Left colon (tissue), 2 donors: ENCODE data around the gene CBARP. TPM values are rescaled to one million over a fixed set of nuclear protein-coding genes. Genes with fewer than 3 reads are reported as not detected.
A peak's percentile ranks its signal among the peaks of the same experiment; 100 is the strongest.
"Not testable (repeated sequence)": the region's sequence is repeated elsewhere in the genome, so short reads cannot be mapped to it uniquely, and the experiment has no call there.

Experiments
- ATAC-seq: fragments of 200-7000 bp; cut with Tn5 transposase; one replicate; pipeline ENCODE4 v1.9.1; 2020; ENCODE audit warnings: mild to moderate bottlenecking, moderate library complexity
- DNase-seq, 2 donors: peaks; one replicate each; pipeline ENCODE4 v3.0.0-alpha.2; 2020
- intact Hi-C, 2 donors: fragments of 100-400 bp; cut with DNase I in 1 of 2; cut with micrococcal nuclease in 1 of 2; formaldehyde crosslinking; loops; one replicate each; pipeline versions ENCODE4 v1.11.2 to v1.14.0; 2022; cut with DNase I, micrococcal nuclease
- total RNA-seq, 2 donors: library from RNA; stranded (reverse); fragmentation: NEBNext Ultra II Directional; extraction: Animal tissue kit (Norgen Biotek cat#: 25700); gene quantifications; one replicate each; pipeline ENCODE4 v1.2.1, GENCODE V29; 2021
- donor health status: DM: no; HTN: no; CAD: no.
- donor health status: DM: yes; HTN: yes; CAD: no.

CBARP gene
- total RNA-seq, 2 donors from 2014 or later, result 0.21 to 0.50 TPM

DNA sequence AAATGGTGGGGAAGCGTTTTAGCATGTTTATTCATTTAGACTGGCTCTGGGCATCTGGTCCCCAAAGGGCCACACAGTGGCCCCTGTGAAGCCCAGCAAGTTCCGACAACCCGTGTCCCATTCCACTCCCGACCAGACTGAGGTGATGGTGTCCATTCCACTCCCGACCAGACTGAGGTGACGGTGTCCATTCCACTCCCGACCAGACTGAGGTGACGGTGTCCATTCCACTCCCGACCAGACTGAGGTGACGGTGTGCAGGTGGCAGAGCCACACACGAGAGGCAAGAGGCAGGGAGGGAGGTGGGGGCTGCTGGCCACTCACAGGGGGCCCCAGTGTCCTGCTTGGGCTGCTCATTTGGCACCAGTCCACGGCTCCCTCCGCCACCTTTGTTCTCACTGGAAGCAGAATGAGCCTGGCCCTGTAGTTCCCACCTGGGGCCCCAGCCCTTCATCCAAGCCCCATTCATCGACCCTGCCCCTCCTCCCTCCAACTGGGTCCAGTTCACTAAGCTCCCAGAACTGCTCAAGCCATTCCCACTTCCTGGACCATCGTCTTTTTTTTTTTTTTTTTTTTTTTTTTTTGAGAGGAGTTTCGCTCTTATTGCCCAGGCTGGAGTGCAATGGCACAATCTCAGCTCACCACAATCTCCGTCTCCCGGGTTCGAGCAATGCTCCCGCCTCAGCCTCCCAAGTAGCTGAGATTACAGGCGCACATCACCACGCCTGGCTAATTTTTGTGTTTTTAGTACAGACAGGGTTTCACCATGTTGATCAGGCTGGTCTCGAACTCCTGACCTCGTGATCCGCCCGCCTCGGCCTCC lies 8.7 kb upstream of the CBARP start:
- ATAC-seq, intact Hi-C loops: not testable (repeated sequence)
- peak; percentile 58 to 59 for DNase-seq

DNA sequence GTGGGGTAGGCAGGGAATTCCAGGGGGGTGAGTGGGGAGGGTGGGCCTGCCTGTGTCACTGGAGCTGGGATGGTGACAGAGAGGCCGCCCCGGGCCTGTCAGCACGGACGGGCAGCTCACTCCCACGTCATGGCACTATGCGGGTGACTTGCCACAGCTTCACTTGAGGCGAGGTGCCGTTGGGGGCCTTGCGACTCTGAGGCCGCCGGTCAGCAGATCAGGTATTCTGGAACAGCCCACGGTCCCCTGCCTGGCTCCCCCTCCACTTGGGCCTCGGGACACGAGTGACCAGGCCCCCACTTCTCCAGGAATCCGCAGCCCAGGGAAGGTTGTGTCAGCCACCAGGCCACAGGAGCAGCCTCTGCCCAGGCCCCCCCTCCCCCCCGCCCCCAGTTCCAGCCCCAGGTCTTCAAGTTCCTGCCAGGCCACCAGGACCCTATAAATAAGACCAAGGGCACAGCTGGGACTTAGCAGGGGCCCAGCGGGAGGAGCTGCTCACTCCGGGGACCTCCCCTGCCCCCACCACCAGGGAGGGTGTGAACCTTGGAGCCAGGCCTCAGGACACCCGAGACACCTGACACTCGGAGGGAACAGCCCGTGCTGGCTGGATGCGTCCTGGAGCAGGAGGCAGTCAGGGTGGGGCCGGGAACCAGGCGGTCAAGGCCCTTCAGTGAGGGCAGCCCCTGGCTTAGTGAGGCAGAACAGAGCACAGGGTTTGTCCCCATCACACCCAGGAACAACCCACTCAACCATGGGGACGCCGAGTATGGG lies 7.9 kb upstream of the CBARP start:
- peak; percentile 9 for ATAC-seq

DNA sequence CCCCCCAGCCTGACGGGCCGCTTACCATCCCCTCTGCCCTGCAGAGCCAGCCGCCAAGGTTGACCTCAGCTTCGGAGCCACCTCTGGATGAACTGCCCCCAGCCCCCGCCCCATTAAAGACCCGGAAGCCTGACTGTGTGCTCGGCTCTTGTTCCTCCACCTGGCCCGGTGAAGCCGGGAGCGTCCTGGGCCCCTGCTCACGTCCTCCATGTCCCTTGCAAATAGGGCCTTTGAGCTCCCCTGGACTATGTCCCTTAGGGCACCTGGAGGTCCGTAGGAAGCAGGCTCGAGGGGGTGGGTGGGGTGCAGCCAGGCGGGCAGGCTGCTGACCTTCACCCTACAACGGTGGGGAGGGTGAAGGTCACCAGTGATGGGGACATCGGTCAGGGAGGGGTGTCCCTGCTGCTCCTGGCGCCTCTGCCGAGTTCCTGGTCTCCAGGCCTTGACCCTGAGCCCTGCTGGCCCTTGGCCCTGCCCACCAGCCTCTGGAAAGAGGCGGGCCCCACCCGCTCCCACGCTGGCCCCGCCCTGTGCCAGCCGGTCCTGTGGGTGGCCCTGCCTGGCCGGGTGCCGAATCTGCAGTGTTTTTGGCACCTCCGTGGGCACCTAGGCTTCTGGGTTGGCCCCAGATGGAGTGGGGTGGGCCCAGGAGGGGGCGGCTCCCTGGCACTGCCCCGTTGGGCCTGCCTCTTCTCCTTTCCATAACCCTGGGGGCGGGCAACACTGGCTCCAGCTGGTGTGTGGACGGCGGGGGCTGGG lies 7.1 kb upstream of the CBARP start:
- intact Hi-C loops, result loop anchor here in 1 of 2 donors (2.0 kb wide), 1 partner anchor 22 kb away; no protein-coding TSS in a partner anchor
- ATAC-seq (peak; percentile 40), DNase-seq (peak; percentile 81 to 87)

More for the DNA sequence above, 7.9 kb upstream of the CBARP start:
- peak; percentile 70 to 94 for DNase-seq
- intact Hi-C loops, result loop anchor here in 1 of 2 donors (2.0 kb wide), 1 partner anchor 21 kb away; no protein-coding TSS in a partner anchor

DNA sequence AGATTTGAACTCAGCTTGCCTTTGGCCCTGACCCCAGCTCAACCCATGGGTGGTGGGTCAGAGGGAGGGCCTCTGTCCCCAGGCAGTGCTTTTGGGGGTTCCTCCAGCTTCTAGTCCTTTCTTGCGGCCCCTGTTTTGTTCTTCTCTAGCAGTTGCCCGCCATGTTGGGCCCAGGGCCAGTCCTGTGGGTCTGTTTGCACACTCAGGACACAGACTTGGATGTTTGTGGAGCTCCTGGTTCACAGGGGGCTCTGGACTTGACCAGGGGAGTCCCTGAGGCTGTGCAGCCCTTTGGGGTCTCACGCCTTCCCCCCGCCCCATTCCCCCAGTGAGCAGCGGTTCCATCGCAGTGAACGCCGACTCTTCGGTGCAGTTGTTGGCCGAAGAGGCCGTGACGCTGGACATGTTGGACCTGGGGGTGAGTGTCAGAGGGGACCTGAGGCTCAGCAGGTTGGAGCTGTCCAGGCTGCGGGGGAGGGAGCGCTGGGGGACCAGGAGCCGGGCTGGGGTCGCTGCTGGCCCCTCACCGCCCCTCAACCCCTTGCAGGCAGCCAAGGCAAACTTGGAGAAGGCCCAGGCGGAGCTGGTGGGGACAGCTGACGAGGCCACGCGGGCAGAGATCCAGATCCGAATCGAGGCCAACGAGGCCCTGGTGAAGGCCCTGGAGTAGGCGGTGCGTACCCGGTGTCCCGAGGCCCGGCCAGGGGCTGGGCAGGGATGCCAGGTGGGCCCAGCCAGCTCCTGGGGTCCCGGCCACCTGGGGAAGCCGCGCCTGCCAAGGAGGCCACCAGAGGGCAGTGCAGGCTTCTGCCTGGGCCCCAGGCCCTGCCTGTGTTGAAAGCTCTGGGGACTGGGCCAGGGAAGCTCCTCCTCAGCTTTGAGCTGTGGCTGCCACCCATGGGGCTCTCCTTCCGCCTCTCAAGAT lies 6.2 kb upstream of the CBARP start:
- intact Hi-C loops, result loop anchor here in 1 of 2 donors (2.0 kb wide), 1 partner anchor 23 kb away; no protein-coding TSS in a partner anchor
- ATAC-seq, result peak; percentile 41

DNA sequence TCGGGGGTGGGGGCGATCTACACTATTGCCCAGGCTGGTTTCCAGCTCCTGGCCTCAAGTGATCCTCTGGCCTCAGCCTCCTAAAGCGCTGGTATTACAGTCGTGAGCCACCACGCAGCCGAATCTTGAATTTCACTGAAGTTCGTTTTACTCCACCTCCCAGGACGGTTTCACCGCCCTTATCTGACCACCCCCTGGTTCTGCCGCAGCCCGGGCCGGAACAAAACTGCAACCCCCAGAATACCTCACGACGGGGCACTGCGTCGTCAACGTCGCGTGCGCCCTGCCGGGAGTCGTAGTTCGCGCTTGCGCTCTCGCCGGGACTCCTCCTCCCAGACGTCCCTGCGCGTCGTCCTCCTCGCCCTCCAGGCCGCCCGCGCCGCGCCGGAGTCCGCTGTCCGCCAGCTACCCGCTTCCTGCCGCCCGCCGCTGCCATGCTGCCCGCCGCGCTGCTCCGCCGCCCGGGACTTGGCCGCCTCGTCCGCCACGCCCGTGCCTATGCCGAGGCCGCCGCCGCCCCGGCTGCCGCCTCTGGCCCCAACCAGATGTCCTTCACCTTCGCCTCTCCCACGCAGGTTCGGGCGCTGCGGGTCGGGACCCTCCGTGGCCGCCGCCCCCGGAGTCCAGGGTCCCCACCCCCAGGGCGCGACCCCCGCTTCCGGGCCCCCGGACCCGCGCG lies 3.8 kb upstream of the CBARP start, which contains the start of gene ATP5F1D:
Gene ATP5F1D (plus strand): TSS at position 335 of the 679 bp plus-strand sequence. CDS start 100 bp downstream, at position 435.
- intact Hi-C loops, result no loop called here
- ATAC-seq (peak; percentile 62), DNase-seq (peak; percentile 95 to 96)

More for the DNA sequence above, 6.2 kb upstream of the CBARP start:
- peak; percentile 88 to 90 for DNase-seq

DNA sequence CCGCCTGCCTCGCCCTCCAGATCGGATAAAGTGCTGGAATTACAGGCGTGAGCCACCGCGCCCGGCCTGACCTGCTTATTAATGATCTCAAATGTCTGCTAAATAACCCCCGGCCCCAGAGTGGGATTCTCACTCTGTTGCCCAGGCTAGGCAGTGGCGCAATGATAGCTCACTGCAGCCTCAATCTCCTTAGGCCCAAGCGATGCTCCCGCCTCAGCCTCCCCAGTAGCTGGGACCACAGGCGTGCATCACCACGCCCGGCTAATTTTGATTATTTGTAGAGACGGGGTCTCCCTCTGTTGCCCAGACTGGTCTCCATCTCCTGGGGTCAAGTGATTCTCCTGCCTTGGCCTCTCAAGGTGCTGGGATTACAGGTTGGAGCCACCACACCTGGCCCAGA lies 3.1 kb upstream of the CBARP start:
- DNase-seq (peak in 1 of 2 donors; percentile 42), ATAC-seq (no peak)
- intact Hi-C loops, result no loop called here

DNA sequence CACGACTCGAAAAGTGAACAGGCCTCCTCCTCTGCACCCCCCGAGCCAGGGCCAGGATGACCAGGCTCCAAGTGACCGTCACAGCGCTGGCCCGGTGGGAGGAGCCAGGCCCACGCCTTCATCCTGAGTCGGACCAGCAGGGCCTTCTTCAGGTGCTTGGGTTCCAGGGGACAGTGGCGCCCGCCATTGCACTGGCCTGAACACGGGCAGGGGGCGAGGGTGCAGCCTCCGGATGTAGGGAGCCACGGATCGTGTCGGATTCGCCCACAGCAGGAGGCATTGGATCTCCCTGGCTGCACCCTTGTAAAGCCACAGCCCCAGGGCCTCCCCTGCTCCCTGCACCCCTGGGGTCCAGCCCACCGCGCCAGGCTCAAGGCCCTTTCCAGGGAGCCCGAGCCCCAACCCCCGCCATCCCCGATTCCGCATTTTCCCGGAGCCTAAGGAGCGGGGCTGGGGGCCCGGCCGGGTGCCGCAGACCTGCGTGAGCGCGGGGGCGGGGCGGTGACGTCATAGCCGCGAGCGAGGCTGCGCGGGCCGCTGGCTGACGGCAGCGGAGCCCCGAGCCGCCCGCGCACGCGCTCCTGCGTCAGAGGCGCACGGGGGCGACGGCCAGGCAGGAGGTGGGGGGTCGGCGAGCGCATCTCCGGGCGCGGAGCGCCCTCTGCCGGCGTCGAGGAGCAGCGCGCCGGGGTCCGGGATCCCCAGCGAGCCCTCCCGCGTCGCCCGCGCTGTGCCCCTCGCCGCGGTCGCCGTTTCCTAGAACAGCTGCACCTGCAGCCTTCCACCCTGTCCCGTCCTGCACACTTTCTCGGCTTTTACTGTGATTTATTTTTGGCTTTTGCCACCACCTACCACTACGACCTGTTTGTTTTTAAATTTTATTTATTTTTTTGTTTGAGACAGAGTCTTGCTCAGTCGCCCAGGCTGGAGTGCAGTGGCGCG lies 2.3 kb upstream of the CBARP start:
- intact Hi-C loops, result no loop called here
- ATAC-seq (peak; percentile 18), DNase-seq (peak; percentile 78 to 88)

DNA sequence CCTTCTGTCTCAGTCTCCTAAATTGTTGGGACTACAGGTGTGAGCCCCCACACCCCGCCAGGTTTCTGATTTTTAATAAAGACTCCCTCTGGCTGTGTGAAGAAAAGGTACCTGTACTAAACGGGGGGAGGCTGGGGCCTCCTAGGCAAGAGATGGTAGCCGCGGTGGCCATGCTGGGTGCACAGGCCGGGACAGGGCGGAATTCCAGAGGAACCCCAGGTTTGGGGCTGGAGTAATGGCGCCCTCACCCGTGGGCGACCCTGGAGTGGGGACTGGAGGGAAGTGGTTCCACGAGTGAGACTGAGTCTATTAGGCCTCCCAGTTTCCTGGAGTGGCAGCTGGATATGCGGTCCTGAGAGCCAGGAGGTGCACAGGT lies 1.6 kb upstream of the CBARP start:
- no peak for ATAC-seq
- DNase-seq, result no peak
- intact Hi-C loops, result no loop called here

DNA sequence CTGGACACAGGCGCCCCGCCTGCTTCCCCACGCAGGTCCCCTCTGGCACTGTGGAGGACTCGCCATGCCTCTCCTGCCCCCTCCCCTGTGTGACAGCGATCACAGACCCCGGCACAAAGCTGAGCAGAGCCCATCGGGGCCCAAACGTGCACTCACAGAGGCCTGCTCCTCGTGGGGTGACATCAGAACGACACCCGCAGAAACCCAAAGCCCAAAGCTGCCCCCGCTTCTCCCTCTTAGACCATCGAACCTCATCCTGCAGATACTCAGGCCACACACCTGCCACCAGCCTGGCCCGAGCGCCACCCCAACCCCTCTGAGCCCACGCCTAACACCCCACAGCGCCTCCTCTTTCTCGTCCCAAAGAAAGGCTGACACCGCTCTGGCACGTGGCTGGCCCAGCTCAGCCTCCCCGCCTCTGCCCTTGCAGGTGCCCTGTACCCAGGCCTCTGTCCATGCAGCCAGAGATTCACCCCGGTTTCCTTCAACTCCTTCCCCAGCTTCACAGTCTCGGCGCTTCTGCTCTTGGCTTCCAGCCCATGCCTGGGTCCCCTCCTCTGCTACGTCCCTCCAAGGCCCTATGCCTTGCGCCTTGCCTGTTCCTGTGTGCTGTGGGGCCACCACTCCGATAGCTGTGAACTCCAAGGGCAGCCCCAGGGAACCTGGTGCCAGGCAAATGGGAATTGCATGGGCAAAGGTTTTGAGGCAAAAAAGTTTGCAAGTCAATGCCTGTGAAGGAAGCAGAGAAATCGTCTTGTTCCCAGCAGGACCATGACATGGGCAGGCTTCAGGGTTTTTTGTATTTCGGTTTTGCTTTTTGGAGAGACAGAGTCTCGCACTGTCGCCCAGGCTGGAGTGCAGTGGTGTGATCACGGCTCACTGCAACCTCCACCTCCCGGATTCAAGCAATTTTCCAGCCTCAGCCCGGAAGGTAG lies 831 bp upstream of the CBARP start:
- intact Hi-C loops, result no loop called here
- ATAC-seq (no peak), DNase-seq (no peak)

DNA sequence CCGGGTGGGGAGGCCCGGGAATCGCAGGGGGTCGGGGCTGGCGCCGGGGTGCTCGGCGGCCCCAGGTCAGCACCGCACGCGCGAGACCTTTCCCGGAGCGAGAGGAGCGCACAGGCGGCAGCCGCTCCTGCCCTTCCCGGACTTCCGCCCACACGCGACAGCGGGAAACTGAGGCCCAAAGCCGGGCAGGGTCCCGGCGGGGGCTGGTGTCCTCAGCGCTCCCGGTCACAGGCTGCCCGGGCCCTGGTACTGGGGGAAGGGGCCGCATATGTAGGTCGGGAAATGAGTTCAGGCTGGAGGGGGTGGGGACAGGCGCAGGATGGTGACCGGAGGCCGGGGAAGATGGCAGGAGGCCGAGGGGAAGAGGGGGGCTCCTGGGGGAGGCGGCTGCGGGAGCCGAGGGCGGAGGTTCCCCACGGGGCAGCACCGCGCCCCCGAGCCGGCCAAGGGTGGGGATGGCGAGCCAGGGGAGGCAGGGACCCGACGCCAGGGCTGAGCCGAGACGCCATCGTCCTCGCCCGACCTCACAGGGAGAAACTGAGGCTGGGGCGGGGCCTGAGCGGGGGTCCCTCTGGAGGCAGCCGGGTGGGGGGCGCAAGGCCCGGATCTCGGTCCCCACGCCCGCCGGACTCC lies 662 bp downstream of the CBARP start:
- ATAC-seq, result no peak
- intact Hi-C loops, result no loop called here
- no peak for DNase-seq

DNA sequence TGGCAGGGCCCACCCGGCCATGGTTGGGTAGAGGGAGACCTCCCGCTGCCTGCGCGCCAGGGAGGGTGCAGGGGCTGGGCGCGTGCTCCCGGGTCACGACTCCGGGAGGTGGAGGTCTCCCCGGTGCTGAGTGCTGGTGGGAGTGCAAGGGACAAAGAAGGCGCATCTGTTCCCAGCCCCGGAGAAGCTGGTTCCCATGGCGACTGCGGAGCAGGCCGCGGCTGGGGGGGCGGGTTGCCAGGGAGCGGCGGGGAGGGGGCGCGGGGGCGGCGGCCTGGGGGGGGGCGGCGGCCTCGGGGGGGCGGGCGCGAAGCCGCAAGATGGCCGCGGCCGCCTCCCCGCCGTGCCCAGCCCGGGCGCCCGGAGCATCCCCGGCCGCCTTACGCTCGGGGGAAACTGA lies 1.2 kb downstream of the CBARP start:
- intact Hi-C loops, result no loop called here
- no peak for DNase-seq
- ATAC-seq, result no peak

DNA sequence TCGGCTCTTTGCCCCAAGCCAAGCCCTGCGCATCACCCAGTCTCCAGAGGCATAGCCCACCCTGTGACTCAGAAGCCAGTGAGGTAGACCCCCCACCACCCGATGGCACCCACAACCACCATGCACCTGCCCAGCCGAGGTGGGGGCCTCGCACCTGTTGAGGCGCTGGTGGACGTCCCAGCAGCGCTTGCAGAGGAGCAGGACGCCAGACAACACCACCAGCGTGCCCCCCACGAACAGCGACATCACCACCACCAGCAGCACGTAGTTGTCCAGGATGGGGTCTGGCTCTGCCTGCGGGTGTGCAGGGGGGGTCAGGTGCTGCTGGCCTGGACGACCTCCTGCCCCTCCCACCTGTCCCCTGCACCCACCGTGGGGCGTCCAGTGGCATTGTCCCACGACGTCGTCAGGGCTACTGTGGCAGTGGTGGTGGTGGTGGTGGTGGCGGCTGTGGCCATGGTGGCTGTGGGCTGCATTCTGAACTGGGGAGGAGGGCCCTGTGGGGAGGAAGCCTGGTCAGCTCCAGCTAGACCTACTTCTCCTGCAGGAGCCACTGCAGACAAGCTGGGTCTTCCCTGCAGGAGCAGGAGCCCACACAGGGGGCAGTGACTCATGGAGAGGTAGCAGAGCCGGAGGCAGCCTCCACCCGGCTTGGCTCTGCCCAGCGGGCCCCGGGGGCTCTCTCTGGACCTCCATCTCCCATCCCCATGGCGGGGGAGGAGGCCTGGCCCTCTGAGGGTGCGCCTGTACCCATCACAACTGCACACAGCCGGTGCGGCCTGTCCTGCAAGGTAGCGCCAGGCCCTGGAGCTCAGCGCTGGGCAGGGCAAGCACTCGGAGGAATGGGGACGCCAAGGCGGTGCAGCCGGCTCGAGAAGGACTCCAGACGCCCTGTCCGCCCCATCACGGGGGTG lies 1.9 kb downstream of the CBARP start:
- DNase-seq, result no peak
- intact Hi-C loops, result no loop called here
- no peak for ATAC-seq

DNA sequence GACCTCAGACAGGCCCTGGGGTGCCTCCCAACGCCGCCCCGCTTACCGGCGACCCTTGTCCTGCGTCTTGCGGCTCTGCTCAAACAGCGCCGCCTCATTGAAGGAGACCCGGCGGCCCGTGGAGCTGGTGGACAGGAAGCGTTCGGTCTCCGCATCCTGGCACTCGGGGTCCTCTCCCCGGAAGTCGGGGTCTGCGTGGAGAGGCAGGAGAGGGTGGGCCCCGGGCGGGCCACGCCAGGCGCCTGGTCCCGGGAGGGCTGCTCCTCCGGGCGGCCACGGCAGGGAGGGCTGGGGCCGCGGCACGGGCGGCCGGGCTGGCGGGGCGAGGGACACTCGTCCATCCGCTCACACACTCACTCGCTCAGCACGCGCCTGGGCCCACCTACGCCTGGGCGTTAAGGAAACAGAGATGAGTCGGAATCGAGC lies 2.8 kb downstream of the CBARP start:
- DNase-seq, result no peak
- intact Hi-C loops, result no loop called here
- ATAC-seq, result no peak
